Endodermal cell (in vitro differentiated cells): ENCODE measurements around the gene PTGES3. TPM values are rescaled to one million over a fixed set of nuclear protein-coding genes. Genes with fewer than 3 reads are reported as not detected.

Experiments used
- DNase-seq: peaks from one replicate; pipeline ENCODE4 v3.0.0-alpha.2; 2017
- H3K27ac ChIP-seq: 2 replicates; pipeline ENCODE4 v1.5.1; 2013; ENCODE audit warnings: mild to moderate bottlenecking, low read depth, low read length, moderate library complexity
- H3K27me3 ChIP-seq: 2 replicates; pipeline ENCODE4 v1.6.1; 2013; ENCODE audit warnings: mild to moderate bottlenecking, low read length, moderate library complexity; ENCODE audit not compliant: insufficient read depth, control insufficient read depth, poor library complexity, severe bottlenecking
- H3K36me3 ChIP-seq: 2 replicates; pipeline ENCODE4 v1.7.0; 2013; ENCODE audit warnings: mild to moderate bottlenecking, low read length, moderate library complexity; ENCODE audit not compliant: control insufficient read depth, insufficient read depth
- H3K4me1 ChIP-seq: one replicate; pipeline ENCODE4 v1.7.0; 2013; ENCODE audit warnings: low read length; ENCODE audit not compliant: control insufficient read depth, insufficient read depth
- H3K4me3 ChIP-seq: 2 replicates; pipeline ENCODE4 v1.5.1; 2013; ENCODE audit warnings: mild to moderate bottlenecking, low read length, moderate library complexity
- H3K9ac ChIP-seq: 2 replicates; pipeline ENCODE4 v1.6.1; 2013; ENCODE audit warnings: mild to moderate bottlenecking, low read length, moderate library complexity; ENCODE audit not compliant: poor library complexity, severe bottlenecking; ENCODE audit errors: extremely low read depth
- H3K9me3 ChIP-seq: 2 replicates; pipeline ENCODE4 v1.6.1; 2013; ENCODE audit warnings: mild to moderate bottlenecking, low read length, moderate library complexity; ENCODE audit not compliant: control insufficient read depth
- H3K27ac Mint-ChIP-seq: 2 replicates; pipeline ENCODE4 v1.8.0; 2020; ENCODE audit warnings: mixed read lengths
- H3K27me3 Mint-ChIP-seq: 2 replicates; pipeline ENCODE4 v1.8.0; 2021; ENCODE audit warnings: mild to moderate bottlenecking, mixed read lengths; ENCODE audit not compliant: insufficient read depth
- H3K36me3 Mint-ChIP-seq: 2 replicates; pipeline ENCODE4 v1.8.0; 2020; ENCODE audit warnings: low read depth, mixed read lengths
- H3K4me1 Mint-ChIP-seq: 2 replicates; pipeline ENCODE4 v1.8.0; 2020; ENCODE audit warnings: mixed read lengths
- H3K4me3 Mint-ChIP-seq: 2 replicates; pipeline ENCODE4 v1.8.0; 2020; ENCODE audit warnings: mild to moderate bottlenecking, moderate library complexity, mixed read lengths
- H3K9me3 Mint-ChIP-seq: 2 replicates; pipeline ENCODE4 v1.8.0; 2020; ENCODE audit warnings: mild to moderate bottlenecking, mixed read lengths
- CTCF ChIP-seq: fragments of 200-600 bp; sonication (generic); conservative IDR thresholded peaks from 2 replicates; pipeline ENCODE4 v1.5.0; 2021; ENCODE audit warnings: antibody characterized with exemption, mild to moderate bottlenecking
- WGBS, 2 experiments: methylation state at CpG; one replicate each; pipeline versions ENCODE4 v1.1.5 to v1.1.7; 2013; ENCODE audit warnings: missing lambda C conversion rate in 2 of 2, mixed read lengths in 1 of 2; ENCODE audit not compliant: insufficient coverage in 1 of 2, insufficient read length in 1 of 2; 5-methylcytosine and 5-hydroxymethylcytosine counted together
- total RNA-seq, 2 donors: library from RNA; stranded (reverse); fragmentation: NEBNext Ultra II Directional in 1 of 2; extraction: Animal tissue kit (Norgen Biotek cat#: 25700) in 1 of 2; gene quantifications; 2 replicates in 1 of 2; 3 replicates in 1 of 2; pipeline ENCODE4 v1.2.1, GENCODE V29; 2021

Gene PTGES3
- total RNA-seq, 2 donors from 2014 or later, result 275 to 320 TPM

GRCh38 chr12:56682323-56682722 is 5.8 kb downstream of the PTGES3 start:
- H3K27me3 ChIP-seq, result no peaks in the 10 kb centered on the region
- peaks cover 12% of the 10 kb centered on the region for H3K4me1 Mint-ChIP-seq
- no peak for TF ChIP-seq CTCF
- peaks cover 5% of the 10 kb centered on the region for H3K9me3 ChIP-seq
- H3K4me3 Mint-ChIP-seq, result no peak overlapping the region
- no peak overlapping the region for H3K9ac ChIP-seq
- no peaks in the 10 kb centered on the region for H3K27me3 Mint-ChIP-seq
- H3K27ac Mint-ChIP-seq, result no peak overlapping the region
- no peaks in the 10 kb centered on the region for H3K9me3 Mint-ChIP-seq
- H3K4me3 ChIP-seq, result no peak overlapping the region
- peak; percentile 26 for DNase-seq
- H3K36me3 Mint-ChIP-seq, result peaks cover 64% of the 10 kb centered on the region
- H3K36me3 ChIP-seq, result peaks cover 61% of the 10 kb centered on the region
- WGBS, 2 experiments, result 95 to 97% methylated on average over 4 to 6 of the region's 6 CpGs
- no peak overlapping the region for H3K27ac ChIP-seq
- H3K4me1 ChIP-seq, result no peaks in the 10 kb centered on the region

- Mint-ChIP-seq H3K27ac (peak overlapping the region; percentile 66), H3K9me3 (no peaks in the 10 kb centered on the region), H3K27me3 (no peaks in the 10 kb centered on the region), H3K36me3 (peaks cover 57% of the 10 kb centered on the region), H3K4me3 (no peak overlapping the region), H3K4me1 (peaks cover 12% of the 10 kb centered on the region)
- H3K27ac ChIP-seq, result no peak overlapping the region
- H3K27me3 ChIP-seq, result no peaks in the 10 kb centered on the region
- peak; percentile 19 for DNase-seq
- H3K36me3 ChIP-seq, result peaks cover 73% of the 10 kb centered on the region
- no peak overlapping the region for H3K9ac ChIP-seq
- no peak for TF ChIP-seq CTCF
- no peaks in the 10 kb centered on the region for H3K4me1 ChIP-seq
- WGBS, 2 experiments, result 95 to 99% methylated on average over 9 to 13 of the region's 13 CpGs
- peaks cover 5% of the 10 kb centered on the region for H3K9me3 ChIP-seq
- H3K4me3 ChIP-seq, result no peak overlapping the region
These were observed 8.1 kb downstream of the PTGES3 start for GRCh38 chr12:56679883-56680575.

GRCh38 chr12:56678852-56679251 is 9.2 kb downstream of the PTGES3 start:
- no peak for TF ChIP-seq CTCF
- H3K4me3 ChIP-seq, result no peak overlapping the region
- 86 to 100% methylated on average over 2 of the region's 2 CpGs for WGBS, 2 experiments
- H3K9me3 ChIP-seq, result peaks cover under 1% of the 10 kb centered on the region
- no peak overlapping the region for H3K4me3 Mint-ChIP-seq
- peaks cover 66% of the 10 kb centered on the region for H3K36me3 ChIP-seq
- peaks cover 51% of the 10 kb centered on the region for H3K36me3 Mint-ChIP-seq
- no peak overlapping the region for H3K27ac Mint-ChIP-seq
- no peaks in the 10 kb centered on the region for H3K27me3 Mint-ChIP-seq
- H3K27ac ChIP-seq, result no peak overlapping the region
- no peaks in the 10 kb centered on the region for H3K9me3 Mint-ChIP-seq
- peaks cover under 1% of the 10 kb centered on the region for H3K4me1 Mint-ChIP-seq
- peak; percentile 43 for DNase-seq
- H3K27me3 ChIP-seq, result no peaks in the 10 kb centered on the region
- no peaks in the 10 kb centered on the region for H3K4me1 ChIP-seq
- H3K9ac ChIP-seq, result no peak overlapping the region
